Ishikawa (cell line): ENCODE measurements around the gene OR2V2.

Experiments used
- CREB1 ChIP-seq: IDR thresholded peaks from 2 replicates; pipeline ENCODE4 v1.6.1; 2012; ENCODE audit warnings: low read depth
- EGR1 ChIP-seq: IDR thresholded peaks from 2 replicates; pipeline ENCODE4 v1.6.1; 2012
- EP300 ChIP-seq: IDR thresholded peaks from 2 replicates; pipeline ENCODE4 v1.6.1; 2012; ENCODE audit warnings: borderline replicate concordance
- RAD21 ChIP-seq: IDR thresholded peaks from 2 replicates; pipeline ENCODE4 v1.6.1; 2012; ENCODE audit warnings: low read depth
- REST ChIP-seq: IDR thresholded peaks from 2 replicates; pipeline ENCODE4 v1.6.1; 2012; ENCODE audit warnings: low read depth, mild to moderate bottlenecking
- TAF1 ChIP-seq: IDR thresholded peaks from 2 replicates; pipeline ENCODE4 v1.6.1; 2012; ENCODE audit warnings: low read depth, mild to moderate bottlenecking
- YY1 ChIP-seq: IDR thresholded peaks from 2 replicates; pipeline ENCODE4 v1.6.1; 2012; ENCODE audit warnings: low read depth
- TF ChIP-seq, protein P1 (sequence below): IDR thresholded peaks from 2 replicates; pipeline ENCODE4 v1.6.1; 2012

DNA sequence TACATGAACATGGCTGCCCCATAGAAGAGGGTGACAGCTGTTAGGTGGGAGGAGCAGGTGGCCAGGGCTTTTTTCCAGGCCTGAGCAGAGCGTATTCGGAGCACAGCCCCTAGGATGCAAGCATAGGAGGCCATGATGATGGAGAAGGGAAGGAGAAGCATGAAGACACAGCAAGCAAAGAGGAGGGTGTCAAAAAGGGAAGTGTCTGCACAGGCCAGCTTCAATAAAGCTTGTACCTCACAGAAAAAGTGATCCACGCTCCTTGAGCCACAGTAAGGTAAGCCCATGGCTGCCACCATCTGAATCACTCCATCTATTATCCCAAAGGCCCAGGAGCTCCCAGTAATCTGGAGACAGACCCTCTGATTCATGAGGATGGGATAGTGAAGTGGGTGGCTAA lies 22.9 kb upstream of the OR2V2 start:
- no peak for TF ChIP-seq CREB1
- no peak for TF ChIP-seq TAF1
- TF ChIP-seq, protein P1, sequence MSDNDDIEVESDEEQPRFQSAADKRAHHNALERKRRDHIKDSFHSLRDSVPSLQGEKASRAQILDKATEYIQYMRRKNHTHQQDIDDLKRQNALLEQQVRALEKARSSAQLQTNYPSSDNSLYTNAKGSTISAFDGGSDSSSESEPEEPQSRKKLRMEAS = no peak
- no peak for TF ChIP-seq RAD21
- TF ChIP-seq REST = no peak
- no peak for TF ChIP-seq EP300
- TF ChIP-seq YY1 = no peak
- no peak for TF ChIP-seq EGR1
